Activated effector memory CD4-positive, alpha-beta T cell treated with Interleukin-2 at 50 U/mL for 16 hours (primary cell): ENCODE data around the gene CDH2.

Experiments
- DNase-seq: peaks from one replicate; pipeline ENCODE4 v3.0.0-alpha.2; 2020

The CDH2 gene

GRCh38 chr18:28167835-28168349, 9.0 kb downstream of the CDH2 start:
- no peak for DNase-seq

- no peak for DNase-seq
Measured at GRCh38 chr18:28164771-28165483, 12.0 kb downstream of the CDH2 start.

GRCh38 chr18:28163201-28163775, 13.6 kb downstream of the CDH2 start:
- DNase-seq = no peak

GRCh38 chr18:28161608-28162599, 15.0 kb downstream of the CDH2 start:
- DNase-seq = no peak

- no peak for DNase-seq
Measured at GRCh38 chr18:28159055-28159454, 17.9 kb downstream of the CDH2 start.

- no peak for DNase-seq
Measured at GRCh38 chr18:28158083-28158581, 18.8 kb downstream of the CDH2 start.

- no peak for DNase-seq
Measured at GRCh38 chr18:28153485-28154065, 23.4 kb downstream of the CDH2 start.

GRCh38 chr18:28152754-28153153, 24.2 kb downstream of the CDH2 start:
- no peak for DNase-seq

- DNase-seq = no peak
Measured at GRCh38 chr18:28152354-28152753, 24.6 kb downstream of the CDH2 start.

- no peak for DNase-seq
Measured at GRCh38 chr18:28151434-28151833, 25.5 kb downstream of the CDH2 start.

GRCh38 chr18:28150925-28151324, 26.0 kb downstream of the CDH2 start:
- DNase-seq = no peak

GRCh38 chr18:28149810-28150420, 27.0 kb downstream of the CDH2 start:
- no peak for DNase-seq

- DNase-seq = no peak
Measured at GRCh38 chr18:28147674-28148171, 29.2 kb downstream of the CDH2 start.

GRCh38 chr18:28143725-28144124, 33.2 kb downstream of the CDH2 start:
- DNase-seq = no peak

- no peak for DNase-seq
Measured at GRCh38 chr18:28138816-28139215, 38.1 kb downstream of the CDH2 start.

- DNase-seq = no peak
Measured at GRCh38 chr18:28136071-28136470, 40.9 kb downstream of the CDH2 start.

- DNase-seq = no peak
Measured at GRCh38 chr18:28134774-28135173, 42.2 kb downstream of the CDH2 start.

- DNase-seq = no peak
Measured at GRCh38 chr18:28132084-28132483, 44.8 kb downstream of the CDH2 start.

GRCh38 chr18:28128659-28128980, 48.3 kb downstream of the CDH2 start:
- DNase-seq = no peak

GRCh38 chr18:28127763-28128658, 48.9 kb downstream of the CDH2 start:
- DNase-seq = no peak

- DNase-seq = no peak
Measured at GRCh38 chr18:28127228-28127627, 49.7 kb downstream of the CDH2 start.
